Measurements from ENCODE around the gene GTF3C5.

DNA sequence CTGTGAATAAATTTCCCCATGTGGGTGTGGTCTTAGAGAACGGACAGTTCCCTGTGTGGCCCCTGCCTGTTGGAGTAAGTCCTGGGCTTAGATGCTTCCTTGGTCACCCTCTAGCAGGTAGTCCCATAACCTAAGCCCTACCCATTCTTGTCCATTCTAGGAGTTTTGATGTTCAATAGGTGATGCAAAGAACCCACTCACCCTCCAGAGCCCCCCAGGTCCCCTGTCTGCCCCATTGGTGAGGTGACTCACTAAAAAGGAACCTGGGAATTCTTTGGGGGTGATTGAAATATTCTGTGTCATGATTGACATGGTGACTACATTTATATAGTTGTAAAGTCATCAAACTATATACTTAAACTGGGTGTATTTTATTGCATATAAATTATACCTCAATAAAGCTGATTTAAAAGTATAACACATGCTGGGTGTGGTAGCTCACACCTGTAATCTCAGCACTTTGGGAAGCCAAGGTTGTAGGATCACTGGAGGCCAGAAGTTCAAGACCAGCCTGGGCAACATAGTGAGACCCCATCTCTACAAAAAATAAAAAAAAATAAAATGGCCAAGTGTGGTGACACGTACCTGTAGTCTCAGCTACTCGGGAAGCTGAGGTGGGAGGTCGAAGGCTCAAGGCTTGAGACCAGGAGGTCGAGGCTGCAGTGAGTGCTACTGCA, 20.8 kb upstream of the GTF3C5 start:
- TF ChIP-seq, protein P1, sequence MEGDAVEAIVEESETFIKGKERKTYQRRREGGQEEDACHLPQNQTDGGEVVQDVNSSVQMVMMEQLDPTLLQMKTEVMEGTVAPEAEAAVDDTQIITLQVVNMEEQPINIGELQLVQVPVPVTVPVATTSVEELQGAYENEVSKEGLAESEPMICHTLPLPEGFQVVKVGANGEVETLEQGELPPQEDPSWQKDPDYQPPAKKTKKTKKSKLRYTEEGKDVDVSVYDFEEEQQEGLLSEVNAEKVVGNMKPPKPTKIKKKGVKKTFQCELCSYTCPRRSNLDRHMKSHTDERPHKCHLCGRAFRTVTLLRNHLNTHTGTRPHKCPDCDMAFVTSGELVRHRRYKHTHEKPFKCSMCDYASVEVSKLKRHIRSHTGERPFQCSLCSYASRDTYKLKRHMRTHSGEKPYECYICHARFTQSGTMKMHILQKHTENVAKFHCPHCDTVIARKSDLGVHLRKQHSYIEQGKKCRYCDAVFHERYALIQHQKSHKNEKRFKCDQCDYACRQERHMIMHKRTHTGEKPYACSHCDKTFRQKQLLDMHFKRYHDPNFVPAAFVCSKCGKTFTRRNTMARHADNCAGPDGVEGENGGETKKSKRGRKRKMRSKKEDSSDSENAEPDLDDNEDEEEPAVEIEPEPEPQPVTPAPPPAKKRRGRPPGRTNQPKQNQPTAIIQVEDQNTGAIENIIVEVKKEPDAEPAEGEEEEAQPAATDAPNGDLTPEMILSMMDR (IDR thresholded peaks at IDR 0.05): no peak
- TF ChIP-seq POLR2A (IDR thresholded peaks at IDR 0.05) (no peak), POLR2AphosphoS5 (IDR thresholded peaks at IDR 0.05) (no peak), EP300 (IDR thresholded peaks at IDR 0.05) (no peak)

Measured in stomach (tissue), 4 donors.